Left renal cortex interstitium (tissue), 4 donors: ENCODE results near the gene C1QB. TPM values are rescaled to one million over a fixed set of nuclear protein-coding genes. Genes with fewer than 3 reads are reported as not detected.
A peak's percentile ranks its signal among the peaks of the same experiment; 100 is the strongest.

ENCODE experiments used
- DNase-seq, 4 donors: peaks; one replicate each; pipeline ENCODE4 v3.0.0-alpha.2; 2013; ENCODE audit warnings: low read depth in 4 of 4, low spot score in 2 of 4, missing footprints in 1 of 4
- polyA plus RNA-seq, 4 donors: library from polyadenylated mRNA; unstranded; fragments of 120-200 nt; gene quantifications; one replicate each; pipeline ENCODE4 v1.2.1, GENCODE V29; 2013; ENCODE audit not compliant: insufficient read length in 4 of 4

C1QB gene
- polyA plus RNA-seq, 4 donors, result 5.4 to 12.8 (median 9.9) TPM

DNA sequence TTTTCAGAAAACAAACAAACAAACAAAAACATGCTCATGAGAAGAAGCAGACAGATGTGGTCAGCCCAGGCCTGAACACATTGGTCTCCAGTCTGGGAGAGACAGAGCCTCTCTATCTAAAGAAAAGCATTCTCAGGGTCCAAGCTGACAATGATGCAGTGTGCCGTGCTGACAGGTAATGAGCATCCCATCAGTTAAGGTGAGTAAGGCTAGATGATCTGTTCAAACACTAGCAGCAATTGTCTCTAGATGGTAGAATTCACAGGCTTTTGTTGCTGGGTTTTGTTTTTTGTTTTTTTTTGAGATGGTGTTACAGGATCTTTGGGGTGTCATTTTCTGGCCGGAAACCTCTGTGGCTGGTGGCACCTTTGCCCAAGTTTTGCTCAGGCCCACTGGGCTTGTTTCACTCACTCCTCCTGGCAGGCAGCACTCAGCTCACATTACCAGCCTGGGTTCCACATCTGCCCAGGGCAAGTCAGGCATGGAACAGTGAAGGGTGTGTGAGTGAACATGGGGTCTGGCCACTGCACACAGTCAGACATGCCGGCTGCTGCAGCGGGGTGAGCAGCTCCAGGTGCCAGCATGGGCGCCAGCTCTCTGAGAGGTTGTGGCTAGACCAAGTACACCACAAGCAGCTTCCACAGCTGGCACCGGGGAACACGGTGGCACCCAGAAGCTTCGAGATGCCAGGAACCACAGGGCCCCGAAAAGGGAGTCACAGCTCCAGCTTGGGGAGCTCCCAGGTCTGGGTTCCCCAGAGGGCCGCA lies 19.2 kb upstream of the C1QB start:
- no peak for DNase-seq

DNA sequence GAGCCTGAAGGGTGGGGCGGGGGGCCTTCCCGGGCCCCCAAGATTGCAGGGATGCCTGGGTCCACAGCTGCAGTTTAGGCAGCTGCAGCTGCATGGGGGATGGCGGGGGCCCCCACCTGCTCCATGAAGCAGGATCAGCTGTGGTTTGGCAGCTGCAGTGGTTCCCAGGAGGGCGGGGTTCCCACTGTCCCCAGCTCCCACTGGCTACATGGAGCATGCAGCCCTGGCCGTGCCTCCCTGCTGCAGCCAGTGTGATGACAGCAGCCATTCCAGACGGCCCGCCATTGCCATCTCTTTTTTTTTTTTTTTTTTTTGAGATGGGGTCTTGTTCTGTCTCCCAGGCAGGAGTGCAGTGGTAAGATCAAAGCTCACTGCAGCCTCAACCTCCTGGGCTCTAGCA lies 17.6 kb upstream of the C1QB start:
- DNase-seq, result no peak

- no peak for DNase-seq
Measured at GRCh38 chr1:22636353-22636752, 16.7 kb upstream of the C1QB start, which contains the start of gene C1QA. Gene C1QA (plus strand): TSS chr1:22636628. CDS start chr1:22637617, 989 bp downstream.

GRCh38 chr1:22636927-22637326 lies 16.1 kb upstream of the C1QB start:
- DNase-seq, result no peak

- no peak for DNase-seq
Measured at GRCh38 chr1:22637907-22638445, 15.1 kb upstream of the C1QB start.

DNA sequence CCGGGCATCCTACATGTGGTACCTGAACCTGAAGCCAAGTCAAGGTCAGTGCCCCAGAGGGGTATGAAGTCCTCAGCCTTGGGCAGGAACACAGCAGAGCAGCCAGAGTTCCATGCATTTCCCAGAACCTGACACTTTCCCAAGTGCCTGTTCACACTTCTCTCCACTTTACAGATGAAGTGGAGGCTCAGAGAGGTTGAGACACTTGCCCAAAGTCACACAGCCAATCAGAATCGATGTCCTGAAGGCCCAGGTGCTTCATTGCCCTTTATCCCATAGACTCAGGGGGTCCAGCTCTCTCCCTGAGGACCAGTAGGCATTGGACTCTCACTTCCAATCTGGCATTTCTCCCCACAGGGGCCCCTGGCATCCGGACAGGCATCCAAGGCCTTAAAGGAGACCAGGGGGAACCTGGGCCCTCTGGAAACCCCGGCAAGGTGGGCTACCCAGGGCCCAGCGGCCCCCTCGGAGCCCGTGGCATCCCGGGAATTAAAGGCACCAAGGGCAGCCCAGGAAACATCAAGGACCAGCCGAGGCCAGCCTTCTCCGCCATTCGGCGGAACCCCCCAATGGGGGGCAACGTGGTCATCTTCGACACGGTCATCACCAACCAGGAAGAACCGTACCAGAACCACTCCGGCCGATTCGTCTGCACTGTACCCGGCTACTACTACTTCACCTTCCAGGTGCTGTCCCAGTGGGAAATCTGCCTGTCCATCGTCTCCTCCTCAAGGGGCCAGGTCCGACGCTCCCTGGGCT lies 14.4 kb upstream of the C1QB start:
- no peak for DNase-seq

DNA sequence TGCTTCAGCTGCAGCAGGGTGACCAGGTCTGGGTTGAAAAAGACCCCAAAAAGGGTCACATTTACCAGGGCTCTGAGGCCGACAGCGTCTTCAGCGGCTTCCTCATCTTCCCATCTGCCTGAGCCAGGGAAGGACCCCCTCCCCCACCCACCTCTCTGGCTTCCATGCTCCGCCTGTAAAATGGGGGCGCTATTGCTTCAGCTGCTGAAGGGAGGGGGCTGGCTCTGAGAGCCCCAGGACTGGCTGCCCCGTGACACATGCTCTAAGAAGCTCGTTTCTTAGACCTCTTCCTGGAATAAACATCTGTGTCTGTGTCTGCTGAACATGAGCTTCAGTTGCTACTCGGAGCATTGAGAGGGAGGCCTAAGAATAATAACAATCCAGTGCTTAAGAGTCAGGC lies 13.8 kb upstream of the C1QB start:
- no peak for DNase-seq

DNA sequence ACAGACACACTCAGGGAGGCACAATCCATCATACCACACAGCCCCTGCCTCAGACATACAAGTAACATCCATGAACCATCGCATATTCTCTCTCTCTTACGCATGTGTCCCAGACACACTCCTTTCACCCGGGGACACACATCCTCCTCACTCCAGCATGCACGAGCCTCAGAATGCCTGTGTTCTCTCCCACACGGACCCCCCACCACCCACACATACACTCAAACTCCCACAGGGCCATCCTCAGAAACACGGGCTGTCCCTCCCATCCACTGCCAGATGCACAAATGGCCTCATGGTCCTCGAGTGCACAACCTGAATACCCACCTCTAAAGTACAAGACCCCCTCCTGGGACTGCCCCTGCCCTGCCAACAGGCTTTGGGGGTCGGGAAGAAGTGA lies 11.8 kb upstream of the C1QB start:
- no peak for DNase-seq

DNA sequence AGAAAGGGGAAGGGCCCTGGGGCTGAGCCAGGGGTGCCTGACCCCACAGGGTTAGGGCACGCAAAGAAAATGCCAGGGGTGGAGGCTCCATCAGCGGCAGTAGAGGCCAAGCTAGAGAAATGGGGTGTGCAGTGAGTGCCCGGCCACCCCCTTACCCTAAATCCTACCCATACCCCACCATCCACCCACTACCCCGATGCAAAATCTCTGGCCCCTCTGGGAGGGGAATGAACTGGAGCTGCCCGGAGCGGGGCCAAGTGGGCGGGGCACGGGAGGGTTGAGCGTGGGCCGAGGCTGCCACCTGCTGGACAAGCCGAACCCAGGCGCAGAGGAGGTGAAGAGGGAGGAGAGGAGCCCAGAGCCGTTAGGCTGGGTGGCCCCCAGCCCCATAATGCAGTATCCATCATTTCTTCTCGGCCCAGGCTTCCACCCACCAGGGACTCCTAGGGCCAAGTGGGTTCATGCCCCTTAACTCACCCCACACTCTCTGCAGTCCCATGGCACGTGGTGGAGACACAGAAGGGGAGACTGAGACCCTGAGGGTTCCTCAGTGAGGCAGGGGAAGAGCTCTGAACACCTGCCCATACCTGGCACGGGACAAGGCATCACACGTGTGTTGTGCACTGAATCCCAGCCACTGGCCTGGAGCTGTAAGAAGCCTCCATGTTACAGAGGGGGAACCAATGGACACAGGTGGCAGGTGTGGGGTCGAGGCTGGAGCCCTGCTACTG lies 11.0 kb upstream of the C1QB start:
- DNase-seq, result peak in 2 of 4 donors; percentile 26 to 44

DNA sequence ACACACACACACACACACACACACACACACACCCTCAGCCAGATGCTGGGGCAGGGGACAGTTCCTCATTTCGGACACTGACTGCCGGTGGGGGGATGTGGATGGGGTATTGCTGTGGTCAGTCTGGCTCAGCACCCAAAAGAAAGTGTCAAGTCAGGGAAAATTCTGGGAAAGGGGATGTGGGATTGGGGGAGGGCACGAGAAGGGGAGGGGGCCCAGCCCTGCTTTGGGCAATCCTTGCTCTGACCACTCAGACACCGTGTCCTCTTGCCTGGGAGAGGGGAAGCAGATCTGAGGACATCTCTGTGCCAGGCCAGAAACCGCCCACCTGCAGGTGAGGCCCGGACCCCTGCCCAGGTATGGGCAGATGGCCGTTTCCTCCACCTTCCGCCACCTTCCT lies 9.7 kb upstream of the C1QB start, which contains the start of gene C1QC:
Gene C1QC (plus strand): TSS at position 253 of the 400 bp plus-strand sequence. CDS start 391 bp downstream, outside the sequence.
- DNase-seq, result no peak

GRCh38 chr1:22643928-22644327 lies 9.1 kb upstream of the C1QB start:
- DNase-seq, result no peak

DNA sequence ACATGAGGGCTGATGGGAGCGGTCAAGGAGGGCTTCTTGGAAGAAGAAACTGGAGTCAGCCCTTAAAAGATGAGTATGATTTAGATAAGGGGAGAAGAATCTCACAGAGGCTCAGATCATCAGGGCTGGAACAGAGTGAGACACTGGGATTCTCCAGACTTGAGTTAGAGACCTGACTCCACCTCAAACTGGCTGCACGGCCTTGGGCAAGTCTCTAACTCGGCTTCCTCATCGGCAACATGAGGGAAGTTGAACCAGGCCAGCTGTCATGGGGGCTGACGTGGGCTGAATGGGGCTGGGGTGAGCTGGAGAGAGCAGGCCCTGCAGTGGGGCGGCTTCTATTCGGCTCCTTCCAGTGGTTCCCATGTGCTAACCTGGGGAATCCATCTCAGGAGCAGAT lies 7.1 kb upstream of the C1QB start:
- DNase-seq, result no peak

- no peak for DNase-seq
Measured at GRCh38 chr1:22646384-22646783, 6.7 kb upstream of the C1QB start.

- no peak for DNase-seq
Measured at GRCh38 chr1:22650089-22650693, 2.8 kb upstream of the C1QB start.

GRCh38 chr1:22651941-22652856 lies 837 bp upstream of the C1QB start:
- DNase-seq, result no peak

DNA sequence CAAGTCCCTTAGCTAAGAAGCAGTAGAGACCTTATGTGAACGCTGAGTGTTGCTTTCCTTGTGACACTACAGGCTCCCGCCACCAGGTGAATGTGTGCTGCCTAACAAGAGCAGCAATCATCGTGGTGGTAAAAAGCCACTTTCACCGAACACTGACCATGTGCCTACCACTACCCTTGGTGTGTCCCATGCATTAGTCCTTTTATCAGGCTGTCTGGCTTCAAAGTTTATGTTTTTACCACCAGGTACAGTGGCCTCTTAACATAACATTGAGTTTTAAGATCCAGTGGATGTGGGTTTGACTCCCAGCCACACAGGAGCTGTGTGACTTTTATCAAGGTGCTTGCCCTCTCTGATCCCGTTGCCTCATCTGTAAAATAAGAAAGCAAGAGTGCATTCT lies 1.7 kb downstream of the C1QB start:
- no peak for DNase-seq

- no peak for DNase-seq
Measured at GRCh38 chr1:22658385-22659163, 5.5 kb downstream of the C1QB start.

DNA sequence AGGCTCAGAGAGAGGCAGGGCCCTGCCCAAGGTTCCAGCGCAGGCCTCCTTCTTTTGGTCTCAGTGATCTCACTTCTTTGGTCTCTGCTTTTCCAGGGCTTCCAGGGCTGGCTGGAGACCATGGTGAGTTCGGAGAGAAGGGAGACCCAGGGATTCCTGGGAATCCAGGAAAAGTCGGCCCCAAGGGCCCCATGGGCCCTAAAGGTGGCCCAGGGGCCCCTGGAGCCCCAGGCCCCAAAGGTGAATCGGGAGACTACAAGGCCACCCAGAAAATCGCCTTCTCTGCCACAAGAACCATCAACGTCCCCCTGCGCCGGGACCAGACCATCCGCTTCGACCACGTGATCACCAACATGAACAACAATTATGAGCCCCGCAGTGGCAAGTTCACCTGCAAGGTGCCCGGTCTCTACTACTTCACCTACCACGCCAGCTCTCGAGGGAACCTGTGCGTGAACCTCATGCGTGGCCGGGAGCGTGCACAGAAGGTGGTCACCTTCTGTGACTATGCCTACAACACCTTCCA lies 7.7 kb downstream of the C1QB start:
- DNase-seq, result no peak
